ENCODE measurements around the gene TSTD1.
"Not testable (repeated sequence)": the region's sequence is repeated elsewhere in the genome, so short reads cannot be mapped to it uniquely, and the experiment has no call there.

TSTD1 gene

GRCh38 chr1:161037661-161038522 is 872 bp downstream of the TSTD1 start:
- no peak for DNase-seq (ENCODE audit: extremely low read depth in 1 of 2, low read depth in 1 of 2)

- no peak for DNase-seq (ENCODE audit: extremely low read depth in 1 of 2, low read depth in 1 of 2)
These were observed 5.0 kb downstream of the TSTD1 start for GRCh38 chr1:161033751-161034150.

- no peak for DNase-seq (ENCODE audit: extremely low read depth in 1 of 2, low read depth in 1 of 2)
These were observed 6.4 kb downstream of the TSTD1 start for GRCh38 chr1:161032409-161032808.

- DNase-seq (ENCODE audit: extremely low read depth in 1 of 2, low read depth in 1 of 2), result no peak
These were observed 6.9 kb downstream of the TSTD1 start for GRCh38 chr1:161031874-161032273.

- DNase-seq (ENCODE audit: extremely low read depth in 1 of 2, low read depth in 1 of 2), result not testable (repeated sequence)
These were observed 9.3 kb downstream of the TSTD1 start for GRCh38 chr1:161029466-161029865.

- DNase-seq (ENCODE audit: extremely low read depth in 1 of 2, low read depth in 1 of 2), result not testable (repeated sequence)
These were observed 11.8 kb downstream of the TSTD1 start for GRCh38 chr1:161026954-161027353.

- not testable (repeated sequence) for DNase-seq (ENCODE audit: extremely low read depth in 1 of 2, low read depth in 1 of 2)
These were observed 16.3 kb downstream of the TSTD1 start for GRCh38 chr1:161022432-161022831.

GRCh38 chr1:161021970-161022353 is 16.8 kb downstream of the TSTD1 start:
- DNase-seq (ENCODE audit: extremely low read depth in 1 of 2, low read depth in 1 of 2), result no peak

GRCh38 chr1:161021165-161021969 is 17.4 kb downstream of the TSTD1 start:
- DNase-seq (ENCODE audit: extremely low read depth in 1 of 2, low read depth in 1 of 2), result peak; percentile 86 to 87

- DNase-seq (ENCODE audit: extremely low read depth in 1 of 2, low read depth in 1 of 2), result no peak
These were observed 18.1 kb downstream of the TSTD1 start, which contains the start of gene F11R for GRCh38 chr1:161020509-161021164. Gene F11R (minus strand): TSS chr1:161021152. CDS start chr1:161021073, 79 bp downstream.

- no peak for DNase-seq (ENCODE audit: extremely low read depth in 1 of 2, low read depth in 1 of 2)
These were observed 18.8 kb downstream of the TSTD1 start for GRCh38 chr1:161019751-161020495.

- not testable (repeated sequence) for DNase-seq (ENCODE audit: extremely low read depth in 1 of 2, low read depth in 1 of 2)
These were observed 19.6 kb downstream of the TSTD1 start for GRCh38 chr1:161019111-161019660.

- no peak for DNase-seq (ENCODE audit: extremely low read depth in 1 of 2, low read depth in 1 of 2)
These were observed 20.2 kb downstream of the TSTD1 start for GRCh38 chr1:161018631-161018930.

GRCh38 chr1:161017756-161018630 is 20.8 kb downstream of the TSTD1 start:
- no peak for DNase-seq (ENCODE audit: extremely low read depth in 1 of 2, low read depth in 1 of 2)

- DNase-seq (ENCODE audit: extremely low read depth in 1 of 2, low read depth in 1 of 2), result not testable (repeated sequence)
These were observed 21.6 kb downstream of the TSTD1 start for GRCh38 chr1:161017181-161017580.

- DNase-seq (ENCODE audit: extremely low read depth in 1 of 2, low read depth in 1 of 2), result not testable (repeated sequence)
These were observed 22.1 kb downstream of the TSTD1 start for GRCh38 chr1:161016683-161017082.

GRCh38 chr1:161013488-161014230 is 25.1 kb downstream of the TSTD1 start:
- DNase-seq (ENCODE audit: extremely low read depth in 1 of 2, low read depth in 1 of 2), result peak; percentile 21 to 35

GRCh38 chr1:161013131-161013487 is 25.7 kb downstream of the TSTD1 start:
- DNase-seq (ENCODE audit: extremely low read depth in 1 of 2, low read depth in 1 of 2), result no peak

GRCh38 chr1:161012420-161012819 is 26.3 kb downstream of the TSTD1 start:
- no peak for DNase-seq (ENCODE audit: extremely low read depth in 1 of 2, low read depth in 1 of 2)

All from activated CD8-positive, alpha-beta memory T cell treated with anti-CD3 and anti-CD28 coated beads for 1 hour (primary cell).